Stomach (tissue), 4 donors: ENCODE results near the gene TEX10.

Experiments used
- EP300 ChIP-seq: sonication (generic); formaldehyde crosslinking; IDR thresholded peaks from one replicate; pipeline ENCODE4 v1.6.1; 2017; ENCODE audit warnings: antibody characterized with exemption
- POLR2AphosphoS5 ChIP-seq, 3 donors: sonication (generic); formaldehyde crosslinking; IDR thresholded peaks; one replicate each; pipeline ENCODE4 v1.6.1; 2016; ENCODE audit warnings: antibody characterized with exemption in 3 of 3
- TF ChIP-seq, protein P1 (sequence below), 7 experiments: fragments of 450-650 bp in 4 of 7; fragments of 200-600 bp in 3 of 7; sonication (generic) in 3 of 7; IDR thresholded peaks; one replicate each; pipeline ENCODE4 v1.5.1; 2016 to 2019; ENCODE audit warnings: antibody characterized with exemption in 7 of 7, control low read depth in 2 of 7, mild to moderate bottlenecking in 1 of 7

DNA sequence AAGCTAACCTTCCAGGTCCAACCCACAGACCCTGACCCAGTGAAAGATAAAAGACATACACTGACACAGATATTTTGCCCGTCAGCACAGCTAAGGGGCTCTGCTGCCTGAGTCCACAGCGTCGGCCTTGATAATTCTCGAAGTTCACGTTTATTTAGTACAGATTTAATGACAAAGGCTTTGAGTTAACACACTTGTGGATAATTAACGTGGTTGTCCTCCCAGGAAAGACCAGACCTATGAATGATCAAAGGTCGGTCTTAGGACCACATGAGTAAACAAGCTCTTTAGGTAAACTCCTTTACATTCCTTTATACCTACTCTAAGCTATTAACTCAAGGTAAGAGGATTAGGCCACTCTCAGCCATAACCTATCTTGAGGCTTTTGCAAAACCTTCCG, 11.3 kb upstream of the TEX10 start:
- TF ChIP-seq EP300 = no peak
- TF ChIP-seq, protein P1, sequence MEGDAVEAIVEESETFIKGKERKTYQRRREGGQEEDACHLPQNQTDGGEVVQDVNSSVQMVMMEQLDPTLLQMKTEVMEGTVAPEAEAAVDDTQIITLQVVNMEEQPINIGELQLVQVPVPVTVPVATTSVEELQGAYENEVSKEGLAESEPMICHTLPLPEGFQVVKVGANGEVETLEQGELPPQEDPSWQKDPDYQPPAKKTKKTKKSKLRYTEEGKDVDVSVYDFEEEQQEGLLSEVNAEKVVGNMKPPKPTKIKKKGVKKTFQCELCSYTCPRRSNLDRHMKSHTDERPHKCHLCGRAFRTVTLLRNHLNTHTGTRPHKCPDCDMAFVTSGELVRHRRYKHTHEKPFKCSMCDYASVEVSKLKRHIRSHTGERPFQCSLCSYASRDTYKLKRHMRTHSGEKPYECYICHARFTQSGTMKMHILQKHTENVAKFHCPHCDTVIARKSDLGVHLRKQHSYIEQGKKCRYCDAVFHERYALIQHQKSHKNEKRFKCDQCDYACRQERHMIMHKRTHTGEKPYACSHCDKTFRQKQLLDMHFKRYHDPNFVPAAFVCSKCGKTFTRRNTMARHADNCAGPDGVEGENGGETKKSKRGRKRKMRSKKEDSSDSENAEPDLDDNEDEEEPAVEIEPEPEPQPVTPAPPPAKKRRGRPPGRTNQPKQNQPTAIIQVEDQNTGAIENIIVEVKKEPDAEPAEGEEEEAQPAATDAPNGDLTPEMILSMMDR (IDR thresholded peaks at IDR 0.05) = no peak
- TF ChIP-seq POLR2AphosphoS5 (IDR thresholded peaks at IDR 0.05) = no peak
